ENCODE results near the gene AP1G2.
"Not testable (repeated sequence)": the region's sequence is repeated elsewhere in the genome, so short reads cannot be mapped to it uniquely, and the experiment has no call there.

Gene AP1G2

GRCh38 chr14:23555882-23556699, 11.5 kb downstream of the AP1G2 start, which contains the start of gene THTPA:
THTPA (plus strand) TSS chr14:23556271; CDS start chr14:23556758, 487 bp downstream.
- DNase-seq, result peak; percentile 89

GRCh38 chr14:23555533-23555881, 12.1 kb downstream of the AP1G2 start:
- no peak for DNase-seq

- DNase-seq, result peak; percentile 60
Measured at GRCh38 chr14:23551266-23552028, 16.1 kb downstream of the AP1G2 start, which contains the start of gene ZFHX2. ZFHX2 (minus strand) TSS chr14:23551765; CDS start chr14:23535325, 16,440 bp downstream.

GRCh38 chr14:23550812-23551265, 16.8 kb downstream of the AP1G2 start:
- DNase-seq, result no peak

GRCh38 chr14:23550131-23550811, 17.3 kb downstream of the AP1G2 start:
- no peak for DNase-seq

GRCh38 chr14:23548351-23549318, 19.0 kb downstream of the AP1G2 start:
- peak; percentile 45 for DNase-seq

GRCh38 chr14:23547924-23548323, 19.7 kb downstream of the AP1G2 start:
- DNase-seq, result no peak

GRCh38 chr14:23546450-23547035, 21.0 kb downstream of the AP1G2 start:
- DNase-seq, result no peak

GRCh38 chr14:23545740-23546365, 21.7 kb downstream of the AP1G2 start:
- no peak for DNase-seq

GRCh38 chr14:23544511-23545447, 22.8 kb downstream of the AP1G2 start:
- DNase-seq, result no peak

- DNase-seq, result no peak
Measured at GRCh38 chr14:23543403-23543802, 24.2 kb downstream of the AP1G2 start.

- DNase-seq, result no peak
Measured at GRCh38 chr14:23542261-23542660, 25.3 kb downstream of the AP1G2 start.

- DNase-seq, result no peak
Measured at GRCh38 chr14:23540141-23540469, 27.5 kb downstream of the AP1G2 start.

GRCh38 chr14:23539248-23540140, 28.1 kb downstream of the AP1G2 start:
- DNase-seq, result peak; percentile 66

- DNase-seq, result no peak
Measured at GRCh38 chr14:23538785-23539184, 28.8 kb downstream of the AP1G2 start.

GRCh38 chr14:23538050-23538718, 29.4 kb downstream of the AP1G2 start:
- no peak for DNase-seq

- no peak for DNase-seq
Measured at GRCh38 chr14:23537351-23538049, 30.1 kb downstream of the AP1G2 start.

GRCh38 chr14:23536906-23537305, 30.7 kb downstream of the AP1G2 start:
- not testable (repeated sequence) for DNase-seq
